DMS114 treated with DMSO at 0.1 percent for 48 hours (cell line): ENCODE results near the gene HS3ST5.

Experiments used
- DNase-seq: peaks from one replicate; lab custom pipeline; 2025; ENCODE audit not compliant: unreplicated experiment; lab: John Stamatoyannopoulos, UW

Gene HS3ST5

DNA sequence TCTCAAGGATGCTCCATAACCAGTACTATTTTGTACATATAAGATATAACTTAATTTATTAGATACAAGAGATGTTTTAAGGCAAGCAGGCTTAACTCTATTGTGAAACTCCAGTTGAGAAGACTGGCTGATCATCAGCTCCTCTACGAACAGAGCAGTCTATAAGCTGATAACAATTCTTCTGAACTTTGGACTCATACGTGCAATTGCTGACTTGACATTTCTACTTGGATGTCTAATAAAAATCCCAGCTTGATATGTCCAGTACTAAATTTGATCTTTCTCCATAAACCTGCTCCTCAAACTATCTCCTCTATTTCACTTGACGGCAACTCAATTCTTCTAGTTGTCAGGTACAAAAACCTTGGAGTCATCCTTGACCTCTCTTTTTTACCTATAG lies 141.9 kb downstream of the HS3ST5 start:
- no peak for DNase-seq

DNA sequence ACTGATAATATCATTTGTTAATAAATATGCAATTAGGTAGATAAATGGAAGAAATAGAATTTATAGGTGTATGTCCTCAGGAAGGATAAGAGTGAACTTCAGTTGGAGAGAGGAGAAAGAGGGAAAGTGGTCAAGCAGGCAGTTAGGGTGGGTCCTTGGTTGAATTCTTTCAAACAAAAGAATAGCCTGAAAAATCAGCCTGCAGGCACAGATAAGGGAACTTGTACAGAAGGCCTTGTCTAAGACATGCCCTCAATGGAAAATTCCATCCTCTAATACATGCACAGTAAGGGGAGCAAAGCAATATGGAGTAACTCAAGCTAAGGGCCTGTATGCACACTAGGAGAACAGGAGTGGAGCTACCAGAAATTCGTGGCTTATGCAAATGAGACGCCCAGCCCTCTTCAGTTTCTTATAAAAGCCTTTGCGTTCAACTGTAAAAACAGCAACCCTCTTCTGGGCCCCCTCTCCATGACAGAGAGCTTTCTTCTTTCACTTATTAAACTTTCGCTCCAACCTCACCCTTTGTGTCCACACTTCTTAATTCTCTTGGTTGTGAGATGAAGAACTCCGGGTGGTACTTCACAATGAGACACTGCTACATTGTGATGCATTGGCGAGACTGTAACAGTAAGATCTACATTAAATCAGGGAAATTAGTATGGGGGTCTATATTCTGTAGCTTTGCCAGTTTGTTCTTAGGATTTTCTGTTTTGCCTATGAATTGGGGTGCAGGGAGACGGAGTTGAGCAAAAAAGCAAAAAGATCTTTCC lies 147.0 kb downstream of the HS3ST5 start:
- DNase-seq, result no peak

DNA sequence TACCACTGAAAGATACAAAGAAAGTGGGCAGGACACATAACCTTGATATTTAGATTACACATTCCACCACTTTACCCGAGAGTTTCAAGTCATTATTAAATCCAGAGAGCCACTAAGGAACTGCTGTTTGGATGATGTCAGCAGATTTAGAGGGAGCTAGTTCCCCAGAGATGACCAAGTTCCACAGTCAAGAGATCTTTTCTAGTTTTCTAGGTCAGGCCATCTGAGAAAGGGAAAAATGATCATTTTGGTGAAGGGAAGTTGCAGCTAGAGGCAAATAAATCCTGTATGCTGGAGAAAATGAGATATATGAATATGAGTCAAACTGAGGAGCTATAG lies 147.8 kb downstream of the HS3ST5 start:
- DNase-seq, result no peak

DNA sequence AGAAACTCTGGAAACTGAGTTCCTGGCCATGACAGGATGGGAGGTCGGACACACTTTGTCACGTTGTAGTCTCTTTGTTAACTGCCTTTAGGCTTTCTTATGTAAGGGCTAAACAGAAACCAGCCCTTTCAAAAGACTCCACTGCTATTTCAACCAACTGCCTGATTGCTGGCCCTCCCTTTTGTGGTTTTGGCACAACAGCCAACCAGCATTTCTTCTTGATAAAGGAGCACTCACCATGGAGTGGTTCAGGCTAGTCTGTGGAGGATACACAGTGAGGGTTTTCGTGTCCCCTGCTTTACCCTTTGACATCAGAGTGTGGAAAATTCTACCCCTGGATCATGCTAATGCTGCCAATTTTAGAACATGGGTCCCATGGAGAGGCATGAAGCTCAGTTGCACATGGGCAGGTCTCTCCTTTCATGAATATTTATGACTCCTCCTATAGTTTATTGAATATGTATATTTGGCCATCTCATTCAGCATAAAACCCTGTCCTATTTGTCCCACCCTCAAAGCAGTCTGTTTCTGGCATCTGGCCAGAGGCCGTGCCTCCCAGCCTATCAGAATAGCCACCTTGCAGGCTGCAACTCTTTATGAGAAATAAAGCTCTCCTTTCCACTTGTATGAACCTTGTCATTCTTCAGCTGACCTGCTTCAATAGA lies 148.3 kb downstream of the HS3ST5 start:
- DNase-seq, result no peak

DNA sequence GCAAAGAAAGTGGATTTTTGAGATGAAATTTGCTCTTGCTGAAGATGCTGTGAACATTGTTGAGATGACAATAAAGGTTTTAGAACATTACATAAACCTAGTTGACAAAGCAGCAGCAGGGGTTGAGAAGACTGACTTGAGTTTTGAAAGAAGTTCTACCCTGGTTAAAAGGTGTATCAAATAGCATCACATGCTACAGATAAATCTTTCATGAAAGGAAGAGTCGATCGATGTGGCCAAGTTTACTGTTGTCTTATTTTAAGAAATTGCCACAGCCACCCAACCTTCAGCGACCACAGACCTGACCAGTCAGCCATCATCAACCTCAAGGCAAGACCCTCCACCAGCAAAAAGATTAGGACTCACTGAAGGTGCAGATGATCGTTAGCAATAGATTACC lies 155.3 kb downstream of the HS3ST5 start:
- no peak for DNase-seq

DNA sequence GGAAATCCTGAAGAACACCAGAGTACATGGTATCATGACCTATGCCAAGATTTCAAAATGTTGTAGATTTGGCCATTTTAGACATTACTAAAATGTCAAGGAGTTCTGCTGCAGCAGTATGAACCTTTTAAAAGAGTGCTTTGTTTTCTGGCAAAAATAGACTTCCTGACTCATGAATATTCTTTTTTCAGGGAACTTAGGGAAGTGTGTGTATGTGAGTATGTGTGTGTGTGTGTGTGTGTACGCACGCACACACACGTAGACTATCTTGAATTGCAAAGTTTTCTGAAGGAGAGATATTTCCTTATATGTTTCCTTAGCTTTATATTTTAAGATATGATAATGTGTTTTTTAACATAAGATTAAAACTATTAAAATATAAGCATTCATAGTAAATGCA lies 161.2 kb downstream of the HS3ST5 start:
- no peak for DNase-seq

DNA sequence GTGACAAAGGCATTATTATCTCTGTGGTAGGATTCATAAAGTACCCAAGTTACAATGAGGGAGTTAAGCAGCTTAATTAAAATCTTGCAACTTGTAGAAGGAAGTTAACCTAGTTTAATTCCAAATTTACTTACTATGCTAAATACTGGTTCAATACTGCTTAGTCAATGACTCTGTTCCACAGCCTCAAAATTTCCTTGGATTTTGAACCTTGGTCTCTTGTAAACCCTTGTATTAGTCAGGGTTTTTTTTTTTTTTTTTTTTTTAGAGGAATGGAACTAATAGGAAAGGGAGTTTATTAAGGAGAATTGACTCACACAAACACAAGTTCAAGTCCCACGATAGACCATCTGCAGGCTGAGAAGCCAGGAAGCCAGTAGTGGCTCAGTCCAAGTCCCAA lies 163.4 kb downstream of the HS3ST5 start:
- DNase-seq, result no peak

DNA sequence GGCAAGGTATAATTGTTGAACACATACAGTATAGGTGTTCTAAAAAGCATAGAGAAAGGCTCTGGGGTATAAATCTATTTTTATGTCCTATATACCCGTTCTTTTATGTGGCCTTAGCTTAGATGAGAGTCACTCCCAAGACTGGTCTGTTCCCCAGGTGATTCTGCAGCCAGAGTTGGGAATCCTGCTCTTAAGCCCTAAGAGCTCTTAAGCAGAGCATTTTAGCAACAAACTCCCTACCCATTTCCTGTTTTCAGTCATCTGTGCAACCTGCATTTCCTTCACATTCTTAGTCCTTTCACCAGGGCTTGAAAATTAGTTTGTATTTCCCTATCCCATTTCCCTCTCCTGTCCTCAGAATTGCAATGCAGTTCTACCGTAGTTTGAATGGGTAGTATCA lies 166.1 kb downstream of the HS3ST5 start:
- DNase-seq, result no peak

DNA sequence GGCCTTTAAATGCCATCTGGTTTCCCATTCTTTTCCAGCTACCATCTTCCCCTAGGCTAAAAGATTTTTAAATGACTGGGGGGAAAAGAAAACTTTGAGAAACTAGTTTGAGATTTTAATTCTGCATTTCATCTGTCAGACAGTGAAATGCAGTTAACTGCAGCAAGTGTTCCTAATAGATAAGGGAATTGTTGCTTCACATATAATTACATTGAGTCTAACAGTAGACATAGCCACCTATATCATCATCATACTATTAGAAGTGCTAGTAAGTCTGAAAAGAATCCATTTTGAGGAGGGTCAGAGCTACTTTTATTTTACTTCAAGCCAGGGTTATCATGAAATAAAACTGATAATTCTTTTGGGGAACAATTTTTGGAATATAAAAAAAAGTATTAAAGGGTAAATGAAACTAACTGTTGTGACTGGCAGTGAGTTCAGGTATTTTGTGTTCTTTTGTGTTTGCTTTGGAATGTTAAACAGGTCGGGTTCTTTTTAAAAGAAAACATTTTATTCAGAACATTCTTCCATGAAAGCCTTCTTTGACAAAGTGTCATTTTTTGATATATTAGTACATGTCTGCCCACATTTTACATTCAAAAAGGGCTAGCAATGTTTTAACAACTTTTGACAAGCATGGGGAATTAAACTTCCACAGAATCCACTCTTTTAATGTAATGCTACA lies 170.1 kb downstream of the HS3ST5 start:
- no peak for DNase-seq

DNA sequence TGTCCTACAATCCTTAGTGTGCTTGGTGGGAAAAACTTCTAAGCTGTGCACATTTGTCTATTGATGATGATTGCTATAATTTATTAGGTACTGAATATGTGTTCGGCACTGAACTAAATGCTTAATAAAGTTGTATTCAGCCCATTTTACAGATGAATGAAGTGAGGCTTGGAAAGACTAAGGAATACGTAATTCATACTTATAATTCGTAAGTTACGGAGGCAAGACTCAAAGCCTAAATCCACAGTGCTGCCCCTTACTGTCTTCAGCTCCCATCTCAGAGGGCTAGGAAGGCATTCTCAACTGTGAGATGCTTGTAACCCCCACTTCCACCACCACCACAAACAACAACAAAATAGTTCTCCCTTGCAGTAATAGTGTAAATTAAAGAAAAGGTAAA lies 171.3 kb downstream of the HS3ST5 start:
- no peak for DNase-seq

DNA sequence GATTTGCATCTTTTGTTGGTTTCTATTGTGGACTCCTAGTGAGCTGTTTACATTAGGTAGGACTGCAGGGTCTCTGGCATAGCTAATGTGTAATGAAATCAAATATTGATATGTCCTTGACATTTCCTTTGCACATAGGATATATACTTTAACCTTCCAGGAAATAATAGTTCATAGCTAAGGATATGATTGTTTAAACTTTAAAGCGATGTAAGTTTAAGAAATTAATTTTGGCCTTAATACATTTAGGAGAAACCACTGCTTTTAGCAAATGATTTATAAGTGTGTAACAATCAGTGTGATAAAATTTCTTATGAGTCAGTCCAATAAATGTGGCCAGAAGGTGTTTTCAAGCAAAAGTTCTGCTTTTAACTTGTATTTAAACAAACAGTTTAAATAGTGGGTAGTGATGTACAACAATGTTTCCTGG lies 171.8 kb downstream of the HS3ST5 start:
- no peak for DNase-seq

DNA sequence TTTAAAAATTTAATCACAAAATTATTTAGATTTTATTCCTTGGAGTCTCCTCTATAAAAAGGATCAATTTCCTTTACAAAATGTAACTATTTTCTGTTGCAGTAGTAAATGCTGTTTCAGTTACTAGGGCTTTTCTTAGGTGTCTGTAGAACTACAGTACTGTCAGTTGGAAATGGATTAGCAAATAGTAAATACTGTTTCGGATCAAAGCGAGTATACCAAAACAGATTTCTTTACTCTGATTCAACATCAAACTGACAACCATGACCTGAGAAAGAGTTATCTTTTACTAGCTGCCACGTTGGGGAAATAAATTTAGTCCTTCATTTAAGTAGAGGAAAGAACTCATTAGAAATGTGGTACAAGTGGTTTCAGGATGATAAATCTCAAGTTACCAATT lies 172.5 kb downstream of the HS3ST5 start:
- DNase-seq, result no peak

DNA sequence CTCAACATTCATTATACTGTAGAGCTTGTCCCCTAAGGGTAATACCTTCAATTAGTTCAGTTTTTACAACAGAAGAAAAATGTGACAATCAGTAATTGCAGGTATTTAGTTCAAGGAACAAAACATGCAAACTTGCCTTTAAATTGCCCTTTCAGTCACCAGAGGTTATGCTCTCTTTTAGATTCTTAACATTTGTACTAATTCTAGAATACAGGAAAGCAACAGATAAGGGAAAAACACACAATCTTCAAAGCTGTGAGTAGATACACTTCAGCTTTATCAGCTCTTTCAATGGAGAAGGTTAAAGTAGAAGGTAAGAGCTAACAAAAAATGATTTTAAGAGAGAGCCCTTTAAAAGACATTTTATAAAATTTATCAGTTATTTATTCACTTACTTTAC lies 173.1 kb downstream of the HS3ST5 start:
- DNase-seq, result no peak

DNA sequence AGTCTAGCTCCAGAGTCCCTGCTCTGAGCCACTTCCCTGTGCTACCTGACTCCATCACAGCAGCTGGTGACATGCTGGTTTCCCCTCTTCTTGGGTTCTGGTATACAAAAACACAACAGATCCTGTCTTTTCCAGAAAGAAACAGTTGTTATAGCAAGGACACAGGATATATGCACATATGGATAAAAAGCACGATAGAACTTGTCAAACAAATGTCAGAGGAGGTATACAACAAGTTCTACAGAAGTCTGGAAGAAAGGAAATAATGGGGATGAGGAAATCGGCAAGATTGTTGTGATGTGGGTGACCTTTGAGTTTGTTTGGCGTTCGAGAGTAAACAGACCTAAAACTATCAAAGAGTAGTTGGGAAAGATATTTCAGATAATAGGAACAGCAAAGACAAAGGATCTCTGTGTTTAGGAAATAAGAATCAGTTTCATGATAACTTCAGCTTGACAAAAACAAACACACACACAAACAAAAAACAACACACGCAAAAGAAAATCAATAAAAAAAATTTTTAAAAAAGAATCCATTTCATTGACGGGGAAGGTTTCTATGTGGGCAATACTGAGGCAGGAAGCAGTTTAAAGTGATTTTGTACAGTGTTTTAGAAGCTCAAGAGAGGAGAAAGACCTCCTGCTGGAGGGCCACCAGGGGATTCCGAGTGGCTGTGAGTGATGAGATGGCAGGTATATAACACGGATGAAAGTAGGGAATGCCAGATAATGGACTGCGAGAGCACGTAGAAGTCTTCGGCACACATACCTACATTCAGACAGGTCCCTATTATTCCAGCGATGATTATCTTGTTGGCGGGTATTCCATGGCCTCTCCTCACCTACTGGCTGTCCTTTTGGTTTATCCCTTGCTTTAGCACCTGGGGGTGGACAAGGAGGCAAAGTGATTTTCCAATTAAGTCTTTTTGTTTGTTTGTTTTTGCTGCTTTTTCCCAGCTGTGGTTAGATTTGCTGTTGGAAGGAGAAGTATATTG lies 174.9 kb downstream of the HS3ST5 start:
- DNase-seq, result no peak

DNA sequence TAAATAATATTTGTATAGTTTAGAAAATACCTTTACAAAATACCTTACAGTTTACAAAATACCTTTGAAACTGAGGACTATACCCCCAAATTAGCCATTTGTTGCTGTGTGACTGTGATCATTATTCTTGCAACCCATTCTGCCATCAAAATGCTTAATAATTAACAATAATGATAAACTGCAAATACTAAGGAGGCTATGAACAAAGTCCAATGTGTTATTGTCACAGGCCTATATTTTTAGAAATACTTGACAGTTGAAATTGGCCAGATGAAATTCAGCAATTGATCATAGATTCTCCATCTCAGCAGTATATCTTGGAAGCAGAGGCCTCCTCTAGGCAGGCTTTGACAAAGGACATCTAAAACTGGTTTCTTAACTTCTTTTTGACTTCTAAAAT lies 178.6 kb downstream of the HS3ST5 start:
- no peak for DNase-seq

DNA sequence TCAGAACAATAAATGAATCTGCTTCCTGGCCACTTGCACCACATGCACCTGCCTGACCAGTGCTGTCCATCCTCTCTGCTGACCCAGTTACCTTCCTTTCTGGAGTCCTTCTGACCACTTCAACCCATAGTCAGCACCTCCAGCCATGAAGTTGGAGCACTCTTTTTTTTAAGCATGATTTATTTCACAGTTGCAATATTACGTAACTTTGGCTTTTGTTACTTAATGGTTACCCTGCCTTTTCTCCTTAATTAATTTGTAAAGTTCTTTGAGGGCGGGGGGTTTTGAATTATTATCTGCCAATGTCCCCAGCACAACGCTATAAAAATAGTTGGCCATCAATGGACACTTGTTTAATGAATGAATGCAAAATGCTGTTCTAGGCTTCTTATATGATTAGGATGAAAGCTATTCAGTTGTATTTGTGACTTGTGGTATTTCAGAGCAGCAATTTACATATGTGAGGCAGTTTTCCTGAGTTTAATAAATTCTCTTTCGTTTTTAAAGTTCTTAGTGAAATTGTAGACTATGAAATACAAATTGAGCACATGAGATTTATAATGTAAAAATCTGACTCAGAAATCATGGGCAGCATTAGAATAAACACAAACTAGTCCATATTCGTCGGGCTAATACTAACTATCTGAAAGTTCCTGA lies 180.0 kb downstream of the HS3ST5 start:
- DNase-seq, result no peak

DNA sequence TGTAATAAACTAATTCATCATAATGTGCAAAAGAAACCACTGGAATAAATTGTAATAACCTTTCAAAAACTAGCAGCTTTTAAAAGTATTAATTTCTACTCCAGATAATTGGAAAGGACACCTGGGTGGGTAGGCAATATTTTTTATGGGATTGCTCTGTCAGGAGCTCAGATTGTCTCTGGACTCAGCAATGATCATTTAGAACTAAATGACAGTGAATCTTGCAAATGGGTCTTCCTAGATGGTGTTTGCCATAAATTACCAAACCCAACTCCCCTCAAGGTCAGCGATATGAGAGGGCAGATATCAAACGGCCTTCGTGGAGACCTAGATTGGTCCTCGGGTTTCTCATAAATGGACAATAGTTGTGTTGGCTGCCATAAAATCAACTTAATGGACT lies 181.9 kb downstream of the HS3ST5 start:
- DNase-seq, result no peak

DNA sequence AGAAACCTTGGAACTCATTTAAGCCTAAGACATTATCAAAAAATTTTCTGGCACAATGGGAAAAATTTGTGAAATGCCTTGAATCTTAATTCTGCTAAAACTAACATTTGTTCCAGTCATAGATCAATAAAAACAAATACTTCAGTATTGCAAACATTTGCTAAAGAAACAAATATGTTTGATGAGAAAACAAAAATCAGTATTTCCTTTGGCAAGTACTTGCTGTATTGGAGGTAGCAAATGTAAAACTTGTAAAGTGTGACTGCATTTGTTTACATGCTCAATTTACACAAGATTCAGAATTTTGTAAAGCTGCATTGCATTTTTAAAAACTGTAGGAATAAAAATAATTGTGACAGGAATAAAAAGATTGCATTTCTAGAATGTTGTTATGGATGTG lies 183.1 kb downstream of the HS3ST5 start:
- DNase-seq, result no peak

DNA sequence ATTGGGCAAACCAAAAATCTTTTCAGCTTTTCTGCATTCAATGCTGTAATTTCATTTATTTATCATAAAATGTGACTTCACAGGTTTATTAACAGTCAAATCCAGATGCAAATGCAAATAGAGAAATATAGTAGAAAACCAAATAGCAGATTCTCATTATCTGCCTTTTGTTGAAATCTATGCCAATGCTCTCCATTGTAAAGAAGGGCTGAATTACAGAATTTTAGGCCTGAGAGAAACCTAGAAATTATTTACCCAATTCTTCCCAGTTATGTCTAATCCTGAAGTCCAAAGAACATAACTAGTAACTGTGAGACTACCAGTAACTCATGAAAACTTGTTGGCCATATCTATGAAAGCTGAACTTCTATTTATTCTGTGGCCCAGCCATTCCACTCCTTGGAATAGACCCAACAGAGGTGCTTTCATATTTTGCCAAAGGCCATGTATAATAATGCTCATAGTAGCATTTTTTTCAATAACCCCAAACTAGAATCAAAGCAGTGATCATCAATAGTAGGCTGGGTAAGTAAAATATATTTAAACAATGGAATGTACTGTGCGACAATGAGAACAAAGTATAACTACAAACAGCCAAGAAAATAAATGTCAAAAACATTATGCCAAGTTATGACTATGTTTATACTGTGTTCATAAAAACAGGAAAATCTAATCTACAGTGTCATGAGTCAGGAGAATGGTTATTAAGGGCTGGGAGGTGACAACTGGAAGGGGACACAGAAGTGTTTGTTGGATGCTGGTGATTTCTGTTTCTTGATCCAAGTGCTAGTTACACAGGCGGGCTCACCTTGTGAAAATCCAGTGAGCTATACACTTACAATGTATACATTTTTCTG lies 183.8 kb downstream of the HS3ST5 start:
- no peak for DNase-seq

DNA sequence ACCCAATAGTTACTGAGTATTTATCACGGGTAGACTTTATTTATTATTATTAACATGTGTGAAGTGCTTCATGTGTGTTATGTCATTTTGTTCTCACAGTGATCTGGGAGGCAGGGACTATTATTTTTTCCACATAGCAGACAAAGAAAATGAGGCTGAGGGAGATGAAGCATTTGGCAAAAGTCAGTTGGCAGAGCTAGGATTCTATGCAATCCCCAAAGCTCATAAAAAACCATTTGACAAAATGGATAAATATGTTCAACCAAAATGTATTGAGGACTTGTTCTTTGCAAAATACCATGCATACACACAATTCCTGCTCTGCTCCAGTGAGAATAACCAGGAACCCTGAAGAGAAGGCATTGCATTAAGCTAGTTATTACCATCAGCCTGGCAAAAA lies 184.4 kb downstream of the HS3ST5 start:
- DNase-seq, result no peak
